ENCODE data around the gene APOL4. TPM values are rescaled to one million over a fixed set of nuclear protein-coding genes. Genes with fewer than 3 reads are reported as not detected.
"Not testable (repeated sequence)": the region's sequence is repeated elsewhere in the genome, so short reads cannot be mapped to it uniquely, and the experiment has no call there.

Gene APOL4
- total and polyA plus RNA-seq, 2 donors = 12.4 to 33.9 TPM

DNA sequence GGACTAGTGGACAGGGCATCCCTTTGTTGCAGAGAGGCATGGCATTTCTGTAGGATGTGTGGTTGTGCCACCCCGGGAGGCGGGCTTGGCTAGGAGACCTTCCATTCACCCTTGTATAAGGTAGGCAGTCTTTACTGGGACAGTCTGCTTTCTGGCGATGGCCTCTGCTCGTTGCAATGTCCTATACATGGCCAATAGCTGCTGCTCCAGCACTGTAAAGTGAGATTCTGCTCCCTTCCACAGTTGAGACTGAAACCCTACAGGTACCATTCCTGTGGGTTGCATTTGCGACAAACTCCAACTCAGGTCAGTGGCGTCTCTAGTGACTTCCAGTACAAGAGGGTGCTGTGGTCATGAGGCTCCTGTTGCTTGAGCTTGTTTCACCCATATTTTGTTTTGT is 20.7 kb downstream of the APOL4 start:
- DNase-seq (ENCODE audit: extremely low spot score) = no peak
- no peaks in the 10 kb centered on the region for H3K4me1 ChIP-seq (ENCODE audit: insufficient read depth)
- WGBS = 96% methylated on average over 6 of the region's 6 CpGs
- H3K36me3 ChIP-seq (ENCODE audit: insufficient read depth) = no peaks in the 10 kb centered on the region
- no peak overlapping the region for H3K27ac ChIP-seq (ENCODE audit: low read depth)
- H3K4me3 ChIP-seq (ENCODE audit: low read depth, low read length) = no peak overlapping the region

DNA sequence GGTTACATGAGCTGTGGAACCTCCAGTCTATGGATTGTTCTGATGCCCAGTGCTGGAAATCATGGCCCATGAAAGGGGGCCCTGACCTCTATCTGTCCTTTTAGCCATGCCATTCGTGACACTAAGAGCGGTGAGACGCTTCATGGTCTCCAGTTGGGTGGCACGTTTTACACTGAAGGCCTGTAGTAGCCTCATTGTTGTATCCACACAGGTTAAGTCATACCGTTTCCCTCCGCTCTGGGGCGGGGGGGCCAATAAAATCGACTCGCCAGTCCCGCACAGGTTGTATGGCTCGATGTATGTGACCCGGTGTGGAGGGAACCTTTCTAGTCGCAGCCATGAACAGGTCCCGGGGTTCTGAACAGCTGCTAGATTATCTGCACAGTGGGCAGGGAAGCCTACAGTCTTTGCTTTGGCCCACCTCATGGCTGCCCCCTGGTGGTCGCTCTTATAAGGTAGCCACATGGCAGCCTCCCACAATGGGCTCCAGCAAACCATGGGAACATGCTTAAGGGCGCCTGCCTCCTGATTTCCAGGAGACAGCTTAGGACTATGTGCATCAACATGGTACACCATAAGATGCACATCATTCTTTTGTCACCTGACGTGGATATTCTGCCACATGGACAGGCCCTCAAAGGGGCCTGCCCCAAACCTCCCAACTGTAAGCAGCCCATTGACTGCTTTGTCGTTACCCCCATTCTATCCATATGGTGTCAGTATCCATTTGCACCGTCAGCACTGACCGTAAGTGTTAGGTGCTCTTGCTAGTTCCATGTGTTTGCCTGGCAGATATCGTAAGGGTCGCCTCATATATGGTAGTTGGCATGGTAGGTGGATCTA is 21.4 kb downstream of the APOL4 start:
- Histone ChIP-seq H3K4me3 (ENCODE audit: low read depth, low read length) (no peak overlapping the region), H3K27ac (ENCODE audit: low read depth) (no peak overlapping the region), H3K36me3 (ENCODE audit: insufficient read depth) (no peaks in the 10 kb centered on the region), H3K4me1 (ENCODE audit: insufficient read depth) (no peaks in the 10 kb centered on the region)
- no peak for DNase-seq (ENCODE audit: extremely low spot score)
- WGBS = 65% methylated on average over 22 of the region's 22 CpGs

DNA sequence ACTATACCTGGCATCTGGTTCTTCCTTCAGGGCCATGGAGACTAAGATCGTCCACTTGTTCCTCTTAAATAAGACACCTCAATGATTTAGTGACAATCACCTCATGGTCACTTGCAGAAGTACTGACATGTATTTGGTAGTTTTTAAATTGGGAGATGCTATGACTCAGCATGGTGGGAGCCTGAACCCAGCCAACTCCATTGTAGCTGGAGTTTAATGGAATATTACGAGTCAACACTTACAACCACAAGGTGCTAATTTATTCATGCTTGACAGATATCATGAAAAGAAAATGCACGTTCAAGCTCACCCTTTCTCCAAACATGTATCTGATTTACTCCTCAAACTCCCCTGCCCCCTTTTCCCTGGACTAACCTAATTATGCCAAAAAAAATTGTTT is 24.4 kb downstream of the APOL4 start:
- DNase-seq (ENCODE audit: extremely low spot score) = no peak
- H3K4me3 ChIP-seq (ENCODE audit: low read depth, low read length) = no peak overlapping the region
- no peak overlapping the region for H3K27ac ChIP-seq (ENCODE audit: low read depth)
- no peaks in the 10 kb centered on the region for H3K4me1 ChIP-seq (ENCODE audit: insufficient read depth)
- WGBS = 82% methylated on average over 3 of the region's 3 CpGs
- no peaks in the 10 kb centered on the region for H3K36me3 ChIP-seq (ENCODE audit: insufficient read depth)

DNA sequence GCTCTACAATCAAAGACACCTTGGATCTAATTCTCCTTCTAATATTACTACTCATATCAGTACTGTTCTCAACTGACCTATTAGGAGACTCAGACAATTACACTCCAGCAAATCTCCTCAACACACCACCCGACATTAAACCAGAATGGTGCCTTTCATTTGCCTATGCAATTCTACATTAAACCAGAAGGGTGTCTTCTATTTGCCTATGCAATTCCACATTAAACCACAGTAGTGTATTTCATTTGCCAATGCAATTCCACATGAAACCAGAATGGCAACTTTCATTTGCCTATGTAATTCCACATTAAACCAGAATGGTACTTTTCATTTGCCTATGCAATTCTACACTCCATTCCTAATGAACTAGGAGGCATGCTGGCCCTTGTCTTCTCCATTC is 25.7 kb downstream of the APOL4 start:
- no peak overlapping the region for H3K27ac ChIP-seq (ENCODE audit: low read depth)
- 49% methylated on average over 1 of the region's 1 CpG for WGBS
- H3K4me1 ChIP-seq (ENCODE audit: insufficient read depth) = no peaks in the 10 kb centered on the region
- DNase-seq (ENCODE audit: extremely low spot score) = no peak
- H3K4me3 ChIP-seq (ENCODE audit: low read depth, low read length) = no peak overlapping the region
- H3K36me3 ChIP-seq (ENCODE audit: insufficient read depth) = no peaks in the 10 kb centered on the region

DNA sequence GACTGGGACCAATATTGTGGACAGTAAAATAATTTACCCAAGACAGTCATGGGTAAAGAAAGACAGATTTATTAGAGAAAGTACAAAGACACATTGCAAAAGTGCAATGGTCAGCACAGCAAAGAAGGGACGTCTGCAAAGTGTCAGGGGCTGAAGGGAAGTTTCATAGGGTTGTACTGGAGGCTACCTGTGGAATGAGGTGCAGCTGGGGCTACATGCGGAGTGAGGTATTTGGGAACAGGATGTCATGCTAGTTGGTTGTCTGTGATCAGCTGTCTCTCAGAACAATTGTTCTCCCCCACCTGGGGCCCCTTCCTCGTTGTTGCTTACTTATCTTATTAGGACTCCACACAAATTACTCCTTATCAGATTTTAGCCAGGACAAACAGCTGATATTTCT is 29.7 kb downstream of the APOL4 start:
- Histone ChIP-seq H3K27ac (ENCODE audit: low read depth) (no peak overlapping the region), H3K4me1 (ENCODE audit: insufficient read depth) (no peaks in the 10 kb centered on the region), H3K36me3 (ENCODE audit: insufficient read depth) (no peaks in the 10 kb centered on the region), H3K4me3 (ENCODE audit: low read depth, low read length) (no peak overlapping the region)
- no peak for DNase-seq (ENCODE audit: extremely low spot score)
- 39% methylated on average over 3 of the region's 3 CpGs for WGBS

DNA sequence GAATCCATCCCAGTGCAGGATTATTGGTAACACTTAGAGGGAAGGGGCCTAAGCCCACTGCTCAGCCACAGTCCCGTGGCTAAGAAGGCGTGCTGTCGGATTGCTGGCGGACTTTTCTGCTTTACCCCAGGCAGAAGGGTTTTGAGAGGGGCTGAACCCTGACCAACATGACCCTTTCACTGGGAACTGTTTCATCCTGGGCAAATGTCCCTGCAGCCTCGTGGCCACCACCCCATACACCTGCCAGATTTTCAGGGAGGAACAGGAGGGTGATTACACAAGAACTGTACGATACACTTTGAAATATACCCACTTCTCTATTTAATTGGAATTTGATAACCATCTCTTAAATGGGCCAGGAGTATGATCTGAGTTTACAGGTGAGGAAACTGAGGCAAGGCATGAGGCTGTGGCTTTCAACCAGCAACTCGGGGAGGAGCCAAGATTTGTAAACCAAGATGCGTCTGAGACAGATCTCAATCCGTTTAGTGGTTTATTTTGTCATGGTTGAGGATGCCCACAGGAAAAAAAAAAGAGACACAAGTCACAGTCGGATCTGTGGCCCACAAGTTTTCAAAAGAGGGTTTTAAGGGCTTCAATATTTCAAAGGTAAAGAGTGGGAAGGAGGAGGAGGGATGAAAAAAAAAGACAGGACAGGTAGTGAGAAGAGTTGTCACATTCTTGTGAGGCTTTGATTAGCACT is 34.9 kb downstream of the APOL4 start:
- no peaks in the 10 kb centered on the region for H3K36me3 ChIP-seq (ENCODE audit: insufficient read depth)
- no peak overlapping the region for H3K4me3 ChIP-seq (ENCODE audit: low read depth, low read length)
- no peak for DNase-seq (ENCODE audit: extremely low spot score)
- H3K4me1 ChIP-seq (ENCODE audit: insufficient read depth) = no peaks in the 10 kb centered on the region
- no peak overlapping the region for H3K27ac ChIP-seq (ENCODE audit: low read depth)
- WGBS = 80% methylated on average over 10 of the region's 10 CpGs

DNA sequence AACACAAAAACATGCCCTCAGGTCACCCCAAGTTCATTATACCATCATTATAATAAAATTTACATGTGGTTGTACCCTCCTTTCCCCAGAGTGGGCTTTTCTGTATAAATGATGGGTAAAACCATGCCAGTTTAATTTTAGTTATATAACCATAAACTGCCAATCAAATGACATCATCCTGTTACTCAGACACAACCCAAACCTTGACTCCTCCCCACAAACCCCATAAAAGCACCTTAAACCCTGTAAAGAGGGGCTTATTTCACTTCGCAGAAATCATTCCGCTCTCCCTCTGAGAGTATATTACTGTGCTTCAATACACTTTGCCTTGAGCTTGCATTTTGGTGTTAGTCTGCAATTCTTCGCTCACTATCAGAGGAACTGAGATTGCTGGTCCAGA is 35.5 kb downstream of the APOL4 start:
- H3K4me3 ChIP-seq (ENCODE audit: low read depth, low read length) = no peak overlapping the region
- WGBS = 87% methylated on average over 3 of the region's 3 CpGs
- DNase-seq (ENCODE audit: extremely low spot score) = no peak
- no peaks in the 10 kb centered on the region for H3K36me3 ChIP-seq (ENCODE audit: insufficient read depth)
- H3K4me1 ChIP-seq (ENCODE audit: insufficient read depth) = no peaks in the 10 kb centered on the region
- no peak overlapping the region for H3K27ac ChIP-seq (ENCODE audit: low read depth)

DNA sequence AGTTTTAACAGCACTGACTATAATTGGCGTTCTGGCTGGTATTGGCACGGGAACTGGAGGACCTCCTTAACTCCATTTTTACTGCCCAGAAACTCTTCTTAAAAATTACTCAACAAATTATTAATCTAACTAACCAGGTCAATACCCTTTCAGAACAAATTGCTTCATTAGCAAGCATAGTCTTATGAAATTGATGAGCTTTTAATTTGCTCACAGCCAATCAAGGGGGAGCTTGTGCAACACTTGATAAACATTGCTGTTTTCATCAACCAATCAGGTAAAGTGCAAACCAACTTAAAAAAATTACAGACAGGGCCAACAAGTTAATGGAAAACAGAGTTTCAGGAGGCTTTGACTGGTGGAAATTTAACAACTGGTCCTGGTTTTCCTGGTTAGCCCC is 36.5 kb downstream of the APOL4 start:
- no peak for DNase-seq (ENCODE audit: extremely low spot score)
- H3K36me3 ChIP-seq (ENCODE audit: insufficient read depth) = no peaks in the 10 kb centered on the region
- no peak overlapping the region for H3K27ac ChIP-seq (ENCODE audit: low read depth)
- H3K4me1 ChIP-seq (ENCODE audit: insufficient read depth) = no peaks in the 10 kb centered on the region
- no peak overlapping the region for H3K4me3 ChIP-seq (ENCODE audit: low read depth, low read length)
- WGBS = 98% methylated on average over 2 of the region's 2 CpGs

DNA sequence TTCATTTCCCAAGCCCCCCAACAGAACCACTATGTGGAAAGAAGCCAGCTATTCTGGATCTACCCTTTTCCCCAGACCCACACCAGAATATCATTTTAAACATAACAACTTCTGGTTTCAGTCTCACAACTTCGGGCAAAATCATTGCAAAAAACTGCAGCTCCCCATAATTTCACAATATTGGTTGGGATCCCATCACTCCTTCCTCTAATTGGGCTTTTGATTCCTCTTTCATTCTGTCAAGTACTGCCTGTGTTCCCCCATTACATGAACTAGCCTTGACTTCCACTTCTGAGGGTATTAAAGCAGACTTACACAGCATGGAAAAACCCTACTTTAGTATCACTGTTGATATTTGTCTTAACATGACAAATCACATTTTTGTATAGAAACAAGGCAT is 37.0 kb downstream of the APOL4 start:
- Histone ChIP-seq H3K36me3 (ENCODE audit: insufficient read depth) (no peaks in the 10 kb centered on the region), H3K27ac (ENCODE audit: low read depth) (no peak overlapping the region), H3K4me1 (ENCODE audit: insufficient read depth) (no peaks in the 10 kb centered on the region), H3K4me3 (ENCODE audit: low read depth, low read length) (no peak overlapping the region)
- WGBS = 91% methylated on average over 1 of the region's 1 CpG
- DNase-seq (ENCODE audit: extremely low spot score) = no peak

DNA sequence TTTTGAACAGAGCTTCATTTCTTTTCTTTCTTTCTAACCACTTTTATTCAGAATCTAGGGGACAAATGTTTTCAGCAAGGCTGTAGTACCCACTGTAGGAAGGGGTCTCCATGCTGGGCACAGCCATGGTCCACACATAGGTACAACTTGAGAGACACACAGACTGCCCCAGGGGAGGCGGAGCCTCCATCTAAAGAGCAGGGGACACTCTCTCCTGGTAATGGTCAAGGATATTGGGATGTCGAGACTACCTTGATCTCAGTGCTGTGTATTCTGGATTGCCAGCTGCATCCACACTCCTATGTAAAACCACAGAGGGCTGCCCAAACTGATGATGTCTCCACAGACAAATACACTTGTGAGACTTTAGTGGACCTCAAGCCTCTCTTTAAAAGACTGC is 38.1 kb downstream of the APOL4 start:
- Histone ChIP-seq H3K27ac (ENCODE audit: low read depth) (no peak overlapping the region), H3K4me3 (ENCODE audit: low read depth, low read length) (no peak overlapping the region), H3K36me3 (ENCODE audit: insufficient read depth) (no peaks in the 10 kb centered on the region), H3K4me1 (ENCODE audit: insufficient read depth) (no peaks in the 10 kb centered on the region)
- 93% methylated on average over 2 of the region's 2 CpGs for WGBS
- DNase-seq (ENCODE audit: extremely low spot score) = no peak

DNA sequence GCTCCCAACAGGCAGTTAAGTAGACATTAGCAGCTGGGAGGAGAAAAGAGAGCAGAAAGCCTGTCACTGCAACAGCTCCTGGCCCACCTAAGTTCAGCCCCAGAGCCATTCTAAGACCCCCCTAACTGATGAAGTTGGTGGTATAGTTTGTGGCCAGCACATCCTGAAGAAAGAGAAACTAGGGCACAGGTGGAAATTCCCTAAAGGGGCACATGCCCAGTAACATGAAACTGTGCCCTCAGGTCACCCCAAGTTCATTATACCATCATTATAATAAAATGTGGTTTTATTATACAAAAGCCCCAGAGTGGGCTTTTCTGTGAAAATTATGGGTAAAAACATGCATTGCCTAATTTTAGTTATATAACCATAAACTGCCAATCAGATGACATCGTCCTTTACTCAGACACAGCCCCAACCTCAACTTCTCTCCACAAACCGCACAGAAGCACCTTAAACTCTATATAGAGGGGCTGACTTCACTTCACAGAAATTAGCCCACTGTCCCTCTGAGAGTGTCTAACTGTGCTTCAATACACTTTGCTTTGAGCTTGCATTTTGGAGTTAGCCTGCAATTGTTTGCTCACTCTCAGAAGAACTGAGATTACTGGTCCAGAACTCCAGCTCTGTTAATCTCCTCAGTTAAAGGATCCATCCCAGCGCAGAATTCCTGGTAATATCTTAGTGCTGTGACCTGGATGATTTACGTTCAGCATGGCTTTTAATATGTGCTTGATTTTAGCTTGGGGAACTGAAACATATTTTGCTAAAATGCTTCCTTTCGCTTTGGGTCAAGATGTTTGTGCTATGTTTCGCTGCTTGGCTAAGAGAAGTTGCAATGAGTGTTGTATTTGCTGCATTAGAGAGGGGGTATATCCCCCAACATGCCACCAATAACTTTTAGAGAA is 39.2 kb downstream of the APOL4 start:
- 70% methylated on average over 6 of the region's 6 CpGs for WGBS
- no peak overlapping the region for H3K27ac ChIP-seq (ENCODE audit: low read depth)
- no peak for DNase-seq (ENCODE audit: extremely low spot score)
- no peaks in the 10 kb centered on the region for H3K4me1 ChIP-seq (ENCODE audit: insufficient read depth)
- H3K36me3 ChIP-seq (ENCODE audit: insufficient read depth) = no peaks in the 10 kb centered on the region
- no peak overlapping the region for H3K4me3 ChIP-seq (ENCODE audit: low read depth, low read length)

DNA sequence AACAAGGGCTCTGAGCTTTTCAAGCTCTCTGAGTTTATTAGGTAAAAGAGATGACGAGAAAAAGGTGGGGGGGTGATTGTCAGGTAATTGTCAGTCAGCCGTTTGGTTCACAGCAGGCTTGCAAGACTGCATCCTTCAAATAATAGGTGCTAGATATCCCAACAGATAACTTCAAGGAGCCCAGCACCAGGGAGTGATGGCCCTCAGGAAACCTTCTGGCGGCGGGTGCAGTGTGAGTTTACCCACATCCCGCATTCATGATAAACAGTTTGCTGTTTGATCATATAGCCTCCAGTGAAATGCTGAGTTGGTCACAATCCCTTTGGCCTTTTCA is 39.8 kb downstream of the APOL4 start:
- not testable (repeated sequence) for DNase-seq (ENCODE audit: extremely low spot score); H3K4me3 ChIP-seq (ENCODE audit: low read depth, low read length); H3K4me1 ChIP-seq (ENCODE audit: insufficient read depth); H3K27ac ChIP-seq (ENCODE audit: low read depth); H3K36me3 ChIP-seq (ENCODE audit: insufficient read depth)
- 68% methylated on average over 5 of the region's 5 CpGs for WGBS

DNA sequence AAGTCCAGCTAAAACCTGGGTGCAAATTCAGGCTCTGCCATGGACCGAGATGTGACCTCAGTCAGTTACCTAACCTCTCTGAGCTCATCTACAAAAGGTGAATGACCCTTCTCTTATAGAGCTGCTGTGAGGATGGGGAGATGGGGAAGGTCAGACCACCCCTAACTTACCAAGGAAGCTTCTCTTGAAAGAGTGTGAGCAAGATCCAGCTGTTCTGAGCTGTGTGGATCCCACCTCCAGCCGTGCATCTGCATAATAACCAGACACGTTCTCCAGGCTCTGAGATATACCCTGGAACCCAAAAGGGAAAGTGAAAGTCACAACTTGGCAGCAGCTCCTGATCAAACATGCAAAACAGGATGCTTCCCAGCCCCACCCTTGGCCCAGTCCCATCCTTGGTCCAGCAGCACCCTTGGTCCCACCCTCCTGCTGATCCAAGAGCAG is 41.1 kb downstream of the APOL4 start, which contains the start of gene APOL3:
TSS of gene APOL3 (minus strand) at position 257 of the 444 bp plus-strand sequence. CDS start 11,700 bp downstream, outside the sequence.
- Histone ChIP-seq H3K4me3 (ENCODE audit: low read depth, low read length) (peak within 1 kb of the TSS; percentile 30), H3K27ac (ENCODE audit: low read depth) (peak within 1 kb of the TSS; percentile 70), H3K36me3 (ENCODE audit: insufficient read depth) (no peaks in the 10 kb centered on the region), H3K4me1 (ENCODE audit: insufficient read depth) (peaks cover 2% of the 10 kb centered on the region)
- no peak for DNase-seq (ENCODE audit: extremely low spot score)
- WGBS = 39% methylated on average over 3 of the region's 3 CpGs
